AG04450 (cell line): ENCODE measurements around the gene HACD2. TPM values are rescaled to one million over a fixed set of nuclear protein-coding genes. Genes with fewer than 3 reads are reported as not detected.

Source experiments
- CTCF ChIA-PET: fragments of 300-600, 350-600 bp; formaldehyde crosslinking; extraction: SDS; loops from one replicate; lab custom pipeline; 2022; ENCODE audit warnings: antibody characterized with exemption, inconsistent platforms; lab: Charles Lee
- POLR2A ChIA-PET: fragments of 350-600 bp; formaldehyde crosslinking; extraction: SDS; loops from one replicate; lab custom pipeline; 2021; ENCODE audit warnings: antibody characterized with exemption, inconsistent platforms; lab: Yijun Ruan, JAX
- DNase-seq: peaks from one replicate; pipeline ENCODE4 v3.0.0-alpha.2; 2011; ENCODE audit warnings: low read depth, low spot score
- H3K27ac ChIP-seq: one replicate; pipeline ENCODE4 v1.5.1; 2012; ENCODE audit warnings: low read depth, low read length, control low read depth
- H3K27me3 ChIP-seq: one replicate; pipeline ENCODE4 v1.6.0; 2012; ENCODE audit warnings: low read length; ENCODE audit not compliant: control insufficient read depth, insufficient read depth
- H3K4me3 ChIP-seq: 2 replicates; pipeline ENCODE4 v1.5.1; 2011; ENCODE audit warnings: mild to moderate bottlenecking, low read depth, low read length, control low read depth
- H3K9me3 ChIP-seq: 2 replicates; pipeline ENCODE4 v1.5.1; 2012; ENCODE audit warnings: low read length; ENCODE audit not compliant: control insufficient read depth, insufficient read depth
- CTCF ChIP-seq: IDR thresholded peaks from 2 replicates; pipeline ENCODE4 v1.5.1; 2011; ENCODE audit warnings: low read depth, low read length, control low read depth, inconsistent platforms
- polyA plus RNA-seq: library from polyadenylated mRNA; depleted of rRNA; stranded (reverse); fragments of >200 nt; gene quantifications from 2 replicates; pipeline ENCODE4 v1.2.3, GENCODE V29; 2011

HACD2 gene
- polyA plus RNA-seq, 1 experiment = 43.5 TPM

GRCh38 chr3:123553536-123553935 lies 31.3 kb downstream of the HACD2 start:
- ChIA-PET POLR2A (no interaction called here), CTCF (interaction anchor here (0.8 to 1.9 kb wide), 8 partner anchors 9 to 227 kb away, joined by 3 to 11 read pairs (median 4); no protein-coding TSS in a partner anchor)
- TF ChIP-seq CTCF = no peak
- H3K4me3 ChIP-seq = no peak overlapping the region
- H3K27ac ChIP-seq = no peak overlapping the region
- no peaks in the 10 kb centered on the region for H3K27me3 ChIP-seq
- no peak for DNase-seq
- H3K9me3 ChIP-seq = peaks cover 4% of the 10 kb centered on the region; the same call in 1 of the 2 replicates

- Histone ChIP-seq H3K4me3 (no peak overlapping the region), H3K9me3 (peaks cover 4% of the 10 kb centered on the region; the same call in 1 of the 2 replicates), H3K27ac (no peak overlapping the region), H3K27me3 (no peaks in the 10 kb centered on the region)
- DNase-seq = no peak
- TF ChIP-seq CTCF = no peak
- ChIA-PET POLR2A (no interaction called here), CTCF (interaction anchor here (0.6 to 1.9 kb wide), 7 partner anchors 8 to 226 kb away, joined by 3 to 11 read pairs (median 4); no protein-coding TSS in a partner anchor)
These were observed 32.1 kb downstream of the HACD2 start for GRCh38 chr3:123552768-123553167.

- Histone ChIP-seq H3K9me3 (peaks cover 4% of the 10 kb centered on the region; the same call in 1 of the 2 replicates), H3K4me3 (no peak overlapping the region), H3K27ac (no peak overlapping the region), H3K27me3 (no peaks in the 10 kb centered on the region)
- ChIA-PET POLR2A (no interaction called here), CTCF (interaction anchor here (0.6 to 5.7 kb wide), 9 partner anchors 8 to 227 kb away, joined by 3 to 47 read pairs (median 3); no protein-coding TSS in a partner anchor)
- peak; percentile 71 for TF ChIP-seq CTCF
- DNase-seq = no peak
These were observed 32.6 kb downstream of the HACD2 start for GRCh38 chr3:123552095-123552714.

- DNase-seq = no peak
- Histone ChIP-seq H3K9me3 (no peaks in the 10 kb centered on the region), H3K27me3 (no peaks in the 10 kb centered on the region), H3K27ac (no peak overlapping the region), H3K4me3 (no peak overlapping the region)
- POLR2A ChIA-PET = no interaction called here
- no peak for TF ChIP-seq CTCF
- CTCF ChIA-PET = interaction anchor here (0.8 to 5.7 kb wide), 5 partner anchors 9 to 219 kb away, joined by 3 to 47 read pairs (median 4); partner anchors contain the start of gene ADCY5
These were observed 36.9 kb downstream of the HACD2 start for GRCh38 chr3:123547881-123548519.
